Naive thymus-derived CD8-positive, alpha-beta T cell (primary cell): ENCODE data around the gene RNU5B-1. TPM values are rescaled to one million over a fixed set of nuclear protein-coding genes. Genes with fewer than 3 reads are reported as not detected.

Source experiments
- ATAC-seq, 2 donors: fragments of 150-1000 bp; cut with Tn5 transposase in 1 of 2; sonication (Bioruptor Pico), chemical (Tn5 transposase) in 1 of 2; 1 replicate in 1 of 2; 2 replicates in 1 of 2; pipeline ENCODE4 v1.10.0; 2021; ENCODE audit warnings: mild to moderate bottlenecking in 2 of 2, moderate library complexity in 2 of 2
- POLR2A ChIA-PET: fragments of 350-600 bp; sonication (Branson Sonifier 250); formaldehyde crosslinking; loops from one replicate; lab custom pipeline; 2021; ENCODE audit warnings: antibody characterized with exemption; lab: Charles Lee
- DNase-seq, 10 donors: peaks; one replicate each; pipeline versions ENCODE4 v3.0.0 to v3.0.0-alpha.2; 2020 to 2022
- H3K27ac Mint-ChIP-seq, 10 donors: one replicate each; pipeline ENCODE4 v1.8.0; 2020 to 2022; ENCODE audit warnings: mild to moderate bottlenecking in 10 of 10, mixed read lengths in 10 of 10, moderate library complexity in 4 of 10, inconsistent platforms in 1 of 10
- H3K27me3 Mint-ChIP-seq, 5 donors: one replicate each; pipeline ENCODE4 v1.8.0; 2021 to 2022; ENCODE audit warnings: mixed read lengths in 5 of 5
- H3K36me3 Mint-ChIP-seq, 3 donors: one replicate each; pipeline ENCODE4 v1.8.0; 2020 to 2022; ENCODE audit warnings: mixed read lengths in 3 of 3, mild to moderate bottlenecking in 2 of 3, inconsistent platforms in 1 of 3
- H3K4me1 Mint-ChIP-seq, 4 donors: one replicate each; pipeline ENCODE4 v1.8.0; 2021 to 2022; ENCODE audit warnings: mixed read lengths in 4 of 4
- H3K4me3 Mint-ChIP-seq, 10 donors: one replicate each; pipeline ENCODE4 v1.8.0; 2020 to 2022; ENCODE audit warnings: mild to moderate bottlenecking in 10 of 10, mixed read lengths in 10 of 10, moderate library complexity in 6 of 10, inconsistent platforms in 1 of 10
- H3K9me3 Mint-ChIP-seq, 9 donors: one replicate each; pipeline ENCODE4 v1.8.0; 2020 to 2022; ENCODE audit warnings: mixed read lengths in 9 of 9, mild to moderate bottlenecking in 3 of 9, inconsistent platforms in 1 of 9, moderate library complexity in 1 of 9
- polyA plus RNA-seq, 3 donors: library from polyadenylated mRNA; unstranded; fragments of 300-500 nt; fragmentation: Illumina TruSeq; gene quantifications; one replicate each; pipeline ENCODE4 v1.2.3, GENCODE V29; 2021
- total RNA-seq, 8 experiments: library from RNA in 2 of 8; stranded (reverse) in 2 of 8; gene quantifications; one replicate each; pipeline ENCODE4 v1.2.3 and lab custom pipeline; 2021 to 2026

The RNU5B-1 gene
- total and polyA plus RNA-seq, 5 experiments from 2014 or later = 20.8 to 33.0 TPM; not detected in 3

DNA sequence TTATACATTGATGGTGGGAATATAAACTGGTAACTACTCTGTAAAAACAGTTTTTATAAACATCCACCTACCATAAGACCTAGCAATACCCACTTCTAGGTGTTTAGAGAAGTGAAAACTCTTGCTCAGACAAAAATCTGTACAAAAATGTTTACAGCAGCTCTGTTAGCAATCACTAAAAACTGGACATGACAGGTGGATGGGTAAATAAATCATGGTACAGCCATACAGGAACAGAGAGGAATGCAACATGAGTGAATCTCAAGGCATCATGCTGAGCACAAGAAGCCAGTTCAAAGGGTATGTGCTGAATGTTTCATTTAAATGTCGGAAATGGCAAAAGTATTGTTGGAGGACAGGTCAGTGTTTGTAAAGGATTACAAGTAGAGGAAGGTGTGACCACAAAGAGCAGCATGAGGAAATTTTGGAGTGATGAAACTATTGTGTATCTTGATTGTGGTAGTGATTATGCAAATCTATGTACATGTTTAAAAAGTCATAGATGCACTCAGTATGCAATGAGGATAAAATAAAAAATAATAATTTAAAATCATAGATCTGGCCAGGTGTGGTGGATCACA is 11.4 kb upstream of the RNU5B-1 start:
- DNase-seq = no peak
- no peak for ATAC-seq
- Mint-ChIP-seq H3K4me1 (peaks cover 9 to 38% (median 21%) of the 10 kb centered on the region in 4 donors), H3K36me3 (no peaks in the 10 kb centered on the region), H3K27me3 (no peaks in the 10 kb centered on the region), H3K27ac (no peak overlapping the region), H3K4me3 (peak overlapping the region in 1 of 10 donors; percentile 3), H3K9me3 (no peaks in the 10 kb centered on the region)
- POLR2A ChIA-PET = interaction anchor here (0.5 to 1.4 kb wide), 2 partner anchors 8 to 133 kb away, joined by 3 to 4 read pairs; no protein-coding TSS in a partner anchor

DNA sequence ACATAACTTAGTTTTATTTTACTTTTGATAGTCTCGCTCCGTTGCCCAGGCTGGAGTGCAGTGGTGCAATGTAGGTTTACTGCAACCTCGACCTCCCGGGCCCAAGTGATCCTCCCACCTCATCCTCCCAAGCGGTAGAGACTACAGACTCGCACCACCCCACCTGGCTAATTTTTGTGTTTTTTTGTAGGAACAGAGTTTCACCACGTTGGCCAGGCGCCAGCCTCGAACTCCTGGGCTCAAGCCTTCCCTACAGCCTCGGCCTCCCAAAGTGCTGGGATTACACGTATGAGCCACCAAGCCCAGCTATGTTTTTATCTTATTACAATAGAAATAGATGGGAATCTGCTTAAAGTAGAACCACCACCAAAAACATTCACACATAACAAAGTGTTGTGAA is 5.7 kb upstream of the RNU5B-1 start:
- no peak for DNase-seq
- POLR2A ChIA-PET = interaction anchor here (1.8 to 6.9 kb wide), 2 partner anchors 13 to 24 kb away, joined by 7 to 93 read pairs; partner anchors contain the start of gene PARP16
- ATAC-seq = no peak
- Mint-ChIP-seq H3K27me3 (no peaks in the 10 kb centered on the region), H3K9me3 (peaks cover 0 to 4% (median 0%) of the 10 kb centered on the region in 9 donors), H3K36me3 (no peaks in the 10 kb centered on the region), H3K4me1 (peaks cover 17 to 52% (median 37%) of the 10 kb centered on the region in 4 donors), H3K4me3 (peak overlapping the region; percentile 67 to 95 (median 82)), H3K27ac (peak overlapping the region in 8 of 10 donors; percentile 35 to 98 (median 88))

DNA sequence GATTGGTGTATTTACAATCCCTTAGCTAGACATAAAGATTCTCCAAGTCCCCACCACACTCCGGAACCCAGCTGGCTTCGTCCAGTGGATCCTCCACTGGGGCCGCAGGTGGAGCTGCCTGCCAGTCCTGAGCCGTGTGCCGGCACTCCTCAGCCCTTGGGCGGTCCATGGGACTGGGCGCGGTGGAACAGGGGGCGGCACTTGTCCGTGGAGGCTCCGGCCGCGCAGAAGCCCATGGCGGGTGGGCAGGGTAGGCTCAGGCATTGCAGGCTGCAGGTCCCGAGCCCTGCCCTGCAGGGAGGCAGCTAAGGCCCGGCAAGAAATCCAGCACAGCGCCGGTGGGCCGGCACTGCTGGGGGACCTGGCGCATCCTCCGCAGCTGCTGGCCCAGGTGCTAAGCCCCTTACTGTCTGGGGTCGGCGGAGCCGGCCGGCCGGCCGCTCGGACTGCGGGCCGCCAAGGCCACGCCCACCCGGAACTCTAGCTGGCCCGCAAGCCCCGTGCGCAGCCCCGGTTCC is 3.5 kb upstream of the RNU5B-1 start:
- H3K4me1 Mint-ChIP-seq = peaks cover 21 to 62% (median 46%) of the 10 kb centered on the region in 4 donors
- H3K27ac Mint-ChIP-seq = peak overlapping the region in 5 of 10 donors; percentile 93 to 98 (median 97)
- POLR2A ChIA-PET = interaction anchor here (1.8 to 6.9 kb wide), 2 partner anchors 15 to 115 kb away, joined by 11 to 93 read pairs; partner anchors contain the start of genes CLPX and PARP16
- no peaks in the 10 kb centered on the region for H3K36me3 Mint-ChIP-seq
- peak overlapping the region in 1 of 10 donors; percentile 95 for H3K4me3 Mint-ChIP-seq
- ATAC-seq = no peak
- peaks cover 0 to 4% (median 0%) of the 10 kb centered on the region in 9 donors for H3K9me3 Mint-ChIP-seq
- no peak for DNase-seq
- H3K27me3 Mint-ChIP-seq = no peaks in the 10 kb centered on the region

DNA sequence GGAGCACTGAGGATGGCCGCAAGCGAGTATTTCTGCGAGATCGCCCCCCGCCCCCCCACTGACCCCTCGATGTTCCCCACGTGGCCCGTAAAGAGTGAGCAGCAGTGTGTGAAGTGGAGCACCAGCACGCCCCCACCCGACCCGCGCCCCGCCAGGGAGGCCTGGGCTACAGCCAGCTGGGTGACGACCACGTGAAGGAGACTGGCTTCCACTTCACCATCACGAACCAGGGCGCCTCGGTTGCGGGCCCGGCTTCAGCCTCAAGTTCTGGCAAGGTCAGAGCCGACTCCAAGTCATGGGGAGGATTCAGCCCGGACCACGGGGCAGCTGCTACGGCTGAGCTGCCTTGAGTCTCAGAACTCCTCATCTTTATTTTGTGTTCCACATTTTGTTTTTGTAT is 2.4 kb upstream of the RNU5B-1 start:
- POLR2A ChIA-PET = interaction anchor here (1.3 kb wide), 1 partner anchor 15 kb away, joined by 4 read pairs; the partner anchor contains the start of gene PARP16
- ATAC-seq = no peak
- no peak for DNase-seq

DNA sequence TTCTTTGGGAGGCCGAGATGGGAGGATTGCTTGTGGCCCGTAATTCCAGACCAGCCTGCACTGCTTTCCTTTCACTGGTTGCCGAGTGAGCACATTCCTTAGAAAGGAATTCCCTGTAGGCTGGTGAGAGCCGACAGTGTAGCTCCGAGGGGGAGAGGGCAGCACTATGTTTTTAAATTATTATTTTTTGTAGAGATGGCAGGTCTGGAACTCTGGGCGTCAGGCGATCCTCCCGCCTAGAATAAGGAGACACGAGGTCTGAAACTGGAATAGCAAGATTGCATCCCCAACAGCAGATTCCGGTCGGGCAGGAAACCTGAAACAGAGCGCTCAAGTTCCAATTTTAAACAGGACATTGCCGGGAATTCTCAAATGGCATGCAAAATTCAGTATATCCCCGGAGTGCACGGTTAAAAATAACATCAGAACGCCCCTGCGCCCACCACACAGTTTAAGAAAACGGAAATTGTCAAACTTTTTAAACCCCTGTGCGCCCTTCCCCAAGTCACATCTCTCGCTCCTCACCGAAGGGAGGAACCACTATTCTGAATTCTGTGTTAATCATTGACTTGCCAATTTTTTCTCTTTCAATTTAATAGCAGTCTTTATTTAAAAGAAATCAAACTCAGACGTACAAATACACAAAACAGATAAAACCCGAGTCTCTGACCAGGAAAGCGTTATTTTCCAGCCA is 643 bp upstream of the RNU5B-1 start:
- POLR2A ChIA-PET = interaction anchor here (0.9 to 3.3 kb wide), 12 partner anchors 8 to 992 kb away, joined by 3 to 78 read pairs (median 7); partner anchors contain the start of genes CLPX, PARP16, PDCD7 and RAB11A
- Mint-ChIP-seq H3K4me3 (peak overlapping the region; percentile 95 to 98 (median 96)), H3K9me3 (peaks cover 0 to 4% (median 0%) of the 10 kb centered on the region in 9 donors), H3K4me1 (peaks cover 15 to 46% (median 29%) of the 10 kb centered on the region in 4 donors), H3K36me3 (no peaks in the 10 kb centered on the region), H3K27me3 (no peaks in the 10 kb centered on the region), H3K27ac (peak overlapping the region; percentile 97 to 100 (median 98))
- DNase-seq = no peak
- ATAC-seq = peak; percentile 1 to 20

More for the DNA sequence above, 2.4 kb upstream of the RNU5B-1 start:
- Mint-ChIP-seq H3K27ac (peak overlapping the region in 2 of 10 donors; percentile 19 to 100), H3K36me3 (no peaks in the 10 kb centered on the region), H3K4me1 (peaks cover 17 to 61% (median 40%) of the 10 kb centered on the region in 4 donors), H3K4me3 (no peak overlapping the region), H3K9me3 (peaks cover 0 to 4% (median 0%) of the 10 kb centered on the region in 9 donors), H3K27me3 (no peaks in the 10 kb centered on the region)

DNA sequence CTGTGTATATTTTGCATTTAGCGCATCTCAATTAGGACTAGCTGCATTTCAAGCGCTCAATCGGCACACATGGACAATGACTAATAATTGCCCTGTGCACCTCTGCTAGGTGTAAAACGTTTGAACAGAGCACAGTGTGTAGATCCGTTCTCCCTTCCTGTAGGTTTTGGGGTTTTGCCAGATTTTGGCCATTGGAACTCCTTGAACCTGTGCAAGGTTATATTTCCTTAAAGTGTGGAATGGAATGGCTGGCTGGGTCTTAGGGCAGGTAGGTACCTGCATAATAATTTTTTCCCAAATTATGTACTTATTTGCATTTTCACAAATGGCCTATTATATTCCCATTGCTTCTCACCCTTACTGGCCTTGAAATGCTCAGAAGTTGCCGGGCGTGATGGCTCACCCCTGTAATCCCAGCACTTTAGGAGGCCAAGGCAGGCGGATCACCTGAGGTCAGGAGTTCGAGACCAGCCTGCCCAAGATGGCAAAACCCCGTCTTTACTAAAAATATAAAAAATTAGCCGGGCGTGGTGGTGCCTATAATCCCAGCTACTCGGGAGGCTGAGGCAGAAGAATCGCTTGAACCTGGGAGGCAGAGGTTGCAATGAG is 777 bp downstream of the RNU5B-1 start:
- no peaks in the 10 kb centered on the region for H3K27me3 Mint-ChIP-seq
- peak overlapping the region; percentile 97 to 100 (median 98) for H3K27ac Mint-ChIP-seq
- H3K9me3 Mint-ChIP-seq = peaks cover 0 to 4% (median 0%) of the 10 kb centered on the region in 9 donors
- POLR2A ChIA-PET = interaction anchor here (0.6 to 3.3 kb wide), 24 partner anchors 8 to 1443 kb away, joined by 3 to 78 read pairs (median 5); partner anchors contain the start of genes CLPX, INTS14, PARP16 and PDCD7
- H3K4me3 Mint-ChIP-seq = peak overlapping the region; percentile 95 to 98 (median 96)
- peaks cover 8 to 34% (median 20%) of the 10 kb centered on the region in 4 donors for H3K4me1 Mint-ChIP-seq
- H3K36me3 Mint-ChIP-seq = no peaks in the 10 kb centered on the region
- no peak for DNase-seq
- no peak for ATAC-seq

DNA sequence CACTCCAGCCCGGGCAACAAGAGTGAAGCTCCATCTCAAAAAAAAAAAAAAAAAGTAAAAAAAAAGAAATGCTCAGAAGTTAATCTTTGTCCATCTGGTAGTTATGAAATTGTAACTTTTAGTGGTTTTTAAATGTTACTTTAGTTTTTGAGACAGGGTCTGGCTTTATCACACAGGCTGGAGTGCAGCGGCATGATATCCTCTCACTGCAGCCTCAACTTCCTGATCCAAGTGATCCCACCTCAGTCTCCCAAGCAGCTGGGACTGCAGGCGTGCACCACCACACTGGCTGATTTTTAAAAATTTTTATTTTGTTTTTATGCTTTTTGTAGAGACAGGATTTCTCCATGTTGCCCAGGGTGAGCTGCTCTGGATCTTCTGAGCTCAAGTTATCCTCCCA is 1.3 kb downstream of the RNU5B-1 start:
- peak overlapping the region in 8 of 10 donors; percentile 29 to 100 (median 59) for H3K27ac Mint-ChIP-seq
- H3K27me3 Mint-ChIP-seq = no peaks in the 10 kb centered on the region
- peak overlapping the region in 3 of 10 donors; percentile 31 to 34 (median 32) for H3K4me3 Mint-ChIP-seq
- no peaks in the 10 kb centered on the region for H3K36me3 Mint-ChIP-seq
- no peaks in the 10 kb centered on the region for H3K9me3 Mint-ChIP-seq
- no peak for ATAC-seq
- H3K4me1 Mint-ChIP-seq = peaks cover 6 to 30% (median 16%) of the 10 kb centered on the region in 4 donors
- DNase-seq = no peak
- POLR2A ChIA-PET = interaction anchor here (0.6 to 3.3 kb wide), 6 partner anchors 12 to 1443 kb away, joined by 3 to 78 read pairs (median 6); partner anchors contain the start of gene PARP16

DNA sequence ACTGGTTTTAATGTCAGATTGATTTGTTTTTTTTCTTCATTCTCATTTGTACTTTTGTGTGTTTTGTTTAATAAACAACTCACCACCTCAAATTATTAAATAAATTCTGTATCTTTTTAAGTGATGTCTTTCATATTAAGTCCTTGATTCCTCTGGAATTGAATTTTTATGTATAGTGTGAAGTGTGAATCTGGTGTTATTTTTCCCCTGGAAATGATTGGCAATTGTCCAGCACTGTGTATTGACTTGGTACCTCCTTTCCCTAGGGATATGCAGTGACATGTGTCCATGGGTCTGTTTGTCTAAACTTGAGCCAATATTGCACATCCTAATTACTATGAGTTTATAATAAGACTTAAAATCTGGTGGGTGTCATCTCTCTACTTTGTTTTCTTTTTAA is 2.1 kb downstream of the RNU5B-1 start:
- ATAC-seq = no peak
- Mint-ChIP-seq H3K27ac (peak overlapping the region in 7 of 10 donors; percentile 23 to 80 (median 51)), H3K4me1 (peaks cover 6 to 30% (median 16%) of the 10 kb centered on the region in 4 donors), H3K9me3 (no peaks in the 10 kb centered on the region), H3K36me3 (no peaks in the 10 kb centered on the region), H3K27me3 (no peaks in the 10 kb centered on the region), H3K4me3 (peak overlapping the region in 4 of 10 donors; percentile 14 to 48 (median 38))
- POLR2A ChIA-PET = interaction anchor here (0.7 to 3.3 kb wide), 2 partner anchors 20 to 104 kb away, joined by 6 to 78 read pairs; partner anchors contain the start of gene PARP16
- DNase-seq = no peak

DNA sequence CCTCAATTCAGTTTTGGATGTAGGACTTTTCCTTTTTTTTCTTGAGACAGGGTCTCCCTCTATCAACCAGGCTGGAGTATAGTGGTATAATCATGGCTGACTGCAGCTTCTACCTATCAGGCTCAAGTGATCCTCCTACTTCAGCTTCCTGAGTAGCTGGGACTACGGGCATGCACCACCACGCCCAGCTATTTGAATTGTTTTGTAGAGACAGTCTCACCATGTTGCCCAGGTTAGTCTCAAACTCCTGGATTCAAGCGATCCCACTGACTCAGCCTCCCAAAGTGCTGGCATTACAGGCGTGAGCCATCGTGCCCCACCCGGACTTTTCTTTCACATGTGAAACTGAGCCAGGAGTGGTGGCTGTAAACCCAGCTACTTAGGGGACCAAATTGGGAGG is 3.5 kb downstream of the RNU5B-1 start:
- Mint-ChIP-seq H3K9me3 (no peaks in the 10 kb centered on the region), H3K4me3 (no peak overlapping the region), H3K27me3 (peaks cover 0 to 3% (median 0%) of the 10 kb centered on the region in 5 donors), H3K27ac (no peak overlapping the region), H3K4me1 (peaks cover 6 to 30% (median 16%) of the 10 kb centered on the region in 4 donors), H3K36me3 (no peaks in the 10 kb centered on the region)
- DNase-seq = no peak
- no peak for ATAC-seq
- POLR2A ChIA-PET = interaction anchor here (0.5 to 0.6 kb wide), 2 partner anchors 46 to 265 kb away, joined by 3 read pairs; no protein-coding TSS in a partner anchor

DNA sequence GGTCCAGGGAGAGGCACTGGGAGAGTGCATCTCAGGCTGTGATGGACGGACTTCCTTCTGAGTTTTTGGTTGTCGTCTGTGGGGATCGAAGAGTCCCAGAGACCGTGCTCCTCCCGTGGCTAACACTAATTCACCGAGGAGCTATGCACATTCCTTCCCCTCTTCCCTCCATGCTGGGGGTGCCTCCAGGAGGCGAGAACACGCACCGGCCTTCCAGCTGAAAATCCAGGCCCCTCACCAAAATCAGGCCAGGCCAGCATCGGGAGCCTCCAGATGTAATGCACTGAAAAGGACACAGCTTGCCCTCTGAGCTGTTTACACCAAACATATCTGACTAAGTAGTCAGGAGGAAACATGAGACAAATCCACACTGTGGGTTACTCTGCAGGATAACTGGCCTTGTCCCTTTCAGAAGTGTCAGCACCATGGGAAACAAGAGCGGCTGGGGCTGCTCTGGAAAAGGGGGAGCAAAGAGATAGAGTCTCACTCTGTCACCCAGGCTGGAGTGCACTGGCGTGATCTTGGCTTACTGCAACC is 5.5 kb downstream of the RNU5B-1 start:
- H3K4me1 Mint-ChIP-seq = peaks cover under 1 to 14% (median 6%) of the 10 kb centered on the region in 4 donors

DNA sequence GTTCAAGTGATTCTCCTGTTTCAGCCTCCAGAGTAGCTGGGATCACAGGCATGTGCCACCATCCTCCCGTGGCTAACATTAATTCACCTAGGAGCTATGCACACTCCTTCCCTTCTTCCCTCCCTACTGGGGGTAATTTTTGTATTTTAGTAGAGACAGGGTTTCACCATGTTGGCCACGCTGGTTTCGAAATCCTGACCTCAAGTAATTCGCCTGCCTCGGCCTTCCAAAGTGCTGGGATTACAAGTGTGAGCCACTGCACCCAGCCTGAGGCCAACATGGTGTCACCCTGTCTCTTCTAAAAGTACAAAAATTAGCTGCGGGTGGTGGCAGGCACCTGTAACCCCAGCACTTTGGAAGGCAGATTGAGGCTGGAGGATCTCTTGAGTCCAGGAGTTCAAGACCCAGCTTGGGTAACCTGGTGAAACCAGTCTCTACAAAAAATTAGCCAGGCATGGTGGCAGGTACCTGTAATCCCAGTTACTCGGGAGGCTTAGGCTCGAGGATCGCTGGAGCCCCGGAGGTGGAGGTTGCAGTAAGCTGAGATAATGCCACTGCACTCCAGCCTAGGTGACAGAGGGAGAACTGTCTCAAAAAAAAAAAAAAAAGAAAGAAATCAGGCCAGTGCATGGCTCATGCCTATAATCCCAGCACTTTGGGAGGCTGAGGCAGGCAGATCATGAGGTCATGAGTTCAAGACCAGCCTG is 6.1 kb downstream of the RNU5B-1 start:
- no peak overlapping the region for H3K4me3 Mint-ChIP-seq
- DNase-seq (no peak), ATAC-seq (no peak)
- no peak overlapping the region for H3K27ac Mint-ChIP-seq
- POLR2A ChIA-PET = no interaction called here
- H3K27me3 Mint-ChIP-seq = peaks cover 0 to 6% (median 0%) of the 10 kb centered on the region in 5 donors
- no peaks in the 10 kb centered on the region for H3K36me3 Mint-ChIP-seq
- peaks cover 0 to 9% (median 2%) of the 10 kb centered on the region in 4 donors for H3K4me1 Mint-ChIP-seq
- no peaks in the 10 kb centered on the region for H3K9me3 Mint-ChIP-seq

More for the DNA sequence above, 5.5 kb downstream of the RNU5B-1 start:
- POLR2A ChIA-PET = no interaction called here
- Mint-ChIP-seq H3K4me3 (no peak overlapping the region), H3K36me3 (no peaks in the 10 kb centered on the region), H3K27me3 (peaks cover 0 to 3% (median 0%) of the 10 kb centered on the region in 5 donors), H3K9me3 (no peaks in the 10 kb centered on the region), H3K27ac (no peak overlapping the region)
- no peak for DNase-seq
- ATAC-seq = no peak
